Epidermal melanocyte (primary cell): ENCODE results near the gene FBXW8.

Experiments used
- DNase-seq: peaks from one replicate; pipeline ENCODE4 v3.0.0; 2011; ENCODE audit warnings: low spot score; ENCODE audit not compliant: insufficient read length

The FBXW8 gene, protein sequence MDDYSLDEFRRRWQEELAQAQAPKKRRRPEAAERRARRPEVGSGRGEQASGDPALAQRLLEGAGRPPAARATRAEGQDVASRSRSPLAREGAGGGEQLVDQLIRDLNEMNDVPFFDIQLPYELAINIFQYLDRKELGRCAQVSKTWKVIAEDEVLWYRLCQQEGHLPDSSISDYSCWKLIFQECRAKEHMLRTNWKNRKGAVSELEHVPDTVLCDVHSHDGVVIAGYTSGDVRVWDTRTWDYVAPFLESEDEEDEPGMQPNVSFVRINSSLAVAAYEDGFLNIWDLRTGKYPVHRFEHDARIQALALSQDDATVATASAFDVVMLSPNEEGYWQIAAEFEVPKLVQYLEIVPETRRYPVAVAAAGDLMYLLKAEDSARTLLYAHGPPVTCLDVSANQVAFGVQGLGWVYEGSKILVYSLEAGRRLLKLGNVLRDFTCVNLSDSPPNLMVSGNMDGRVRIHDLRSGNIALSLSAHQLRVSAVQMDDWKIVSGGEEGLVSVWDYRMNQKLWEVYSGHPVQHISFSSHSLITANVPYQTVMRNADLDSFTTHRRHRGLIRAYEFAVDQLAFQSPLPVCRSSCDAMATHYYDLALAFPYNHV

GRCh38 chr12:116910645-116911451 is at the start of gene FBXW8:
FBXW8 (plus strand) TSS chr12:116910950; CDS start chr12:116911038, 88 bp downstream.
- peak; percentile 82 for DNase-seq

GRCh38 chr12:116861320-116861719 is 49.4 kb upstream of the FBXW8 start:
- peak; percentile 49 for DNase-seq

DNA sequence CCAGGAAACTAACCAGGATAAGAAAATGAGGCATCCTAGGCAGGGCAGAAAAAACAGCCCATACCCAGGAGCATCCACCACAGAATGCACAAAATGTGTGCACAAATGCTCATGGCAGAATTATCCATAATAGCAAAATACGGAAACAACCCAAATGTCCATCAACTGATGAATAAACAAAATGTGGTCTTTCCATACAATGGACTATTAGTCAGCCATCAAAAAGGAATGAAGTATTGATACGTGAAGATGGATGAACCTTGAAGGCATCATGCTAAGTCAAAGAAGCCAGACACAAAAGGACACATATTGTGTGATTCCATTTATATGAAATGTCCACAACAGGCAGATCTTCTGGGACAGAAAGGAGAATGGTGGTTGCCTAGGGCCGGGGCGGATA is 48.6 kb upstream of the FBXW8 start:
- DNase-seq = no peak

GRCh38 chr12:116863275-116863767 is 47.4 kb upstream of the FBXW8 start:
- DNase-seq = no peak

GRCh38 chr12:116864371-116865160 is 46.2 kb upstream of the FBXW8 start:
- DNase-seq = no peak

- no peak for DNase-seq
Measured at GRCh38 chr12:116867523-116867922, 43.2 kb upstream of the FBXW8 start.

GRCh38 chr12:116870306-116870705 is 40.4 kb upstream of the FBXW8 start:
- DNase-seq = no peak

GRCh38 chr12:116874324-116874995 is 36.3 kb upstream of the FBXW8 start:
- DNase-seq = no peak

DNA sequence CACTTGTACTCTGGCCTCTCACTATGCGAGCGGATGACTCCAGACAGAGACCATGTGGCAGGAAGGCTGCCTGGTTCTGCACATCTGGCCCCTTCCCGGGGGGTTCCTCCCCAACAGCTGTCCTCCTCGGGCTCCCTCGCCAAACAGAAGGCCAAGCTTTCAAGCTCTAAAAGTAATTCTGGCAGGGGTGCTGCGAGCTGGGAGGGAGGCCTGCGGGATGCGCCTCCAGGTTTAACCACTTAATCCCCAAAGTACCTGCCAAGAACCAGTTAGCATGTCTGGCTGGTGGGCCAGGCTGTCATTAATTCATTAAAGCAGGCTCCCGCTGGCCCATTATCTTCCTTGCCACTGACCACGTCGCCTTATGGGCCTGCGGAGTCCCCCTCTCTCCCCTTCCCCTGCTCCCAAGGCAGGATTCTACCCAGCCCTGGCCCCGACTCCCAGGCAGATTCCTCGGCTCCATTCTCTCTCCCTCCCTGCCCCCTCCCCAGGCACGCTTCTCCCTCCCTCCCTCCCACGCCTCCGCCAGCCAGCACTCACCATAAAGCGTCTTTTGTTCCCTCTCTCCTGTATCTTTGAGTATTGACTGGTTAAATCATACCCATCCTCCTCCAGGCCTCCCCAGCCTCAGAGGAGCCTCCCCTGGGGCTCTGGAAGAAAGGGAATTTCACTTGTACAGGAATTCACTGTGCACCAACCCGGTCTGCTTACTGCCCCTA is 34.4 kb upstream of the FBXW8 start:
- peak; percentile 50 for DNase-seq

- no peak for DNase-seq
Measured at GRCh38 chr12:116878567-116879508, 31.9 kb upstream of the FBXW8 start.

GRCh38 chr12:116879509-116880212 is 31.1 kb upstream of the FBXW8 start:
- DNase-seq = no peak

DNA sequence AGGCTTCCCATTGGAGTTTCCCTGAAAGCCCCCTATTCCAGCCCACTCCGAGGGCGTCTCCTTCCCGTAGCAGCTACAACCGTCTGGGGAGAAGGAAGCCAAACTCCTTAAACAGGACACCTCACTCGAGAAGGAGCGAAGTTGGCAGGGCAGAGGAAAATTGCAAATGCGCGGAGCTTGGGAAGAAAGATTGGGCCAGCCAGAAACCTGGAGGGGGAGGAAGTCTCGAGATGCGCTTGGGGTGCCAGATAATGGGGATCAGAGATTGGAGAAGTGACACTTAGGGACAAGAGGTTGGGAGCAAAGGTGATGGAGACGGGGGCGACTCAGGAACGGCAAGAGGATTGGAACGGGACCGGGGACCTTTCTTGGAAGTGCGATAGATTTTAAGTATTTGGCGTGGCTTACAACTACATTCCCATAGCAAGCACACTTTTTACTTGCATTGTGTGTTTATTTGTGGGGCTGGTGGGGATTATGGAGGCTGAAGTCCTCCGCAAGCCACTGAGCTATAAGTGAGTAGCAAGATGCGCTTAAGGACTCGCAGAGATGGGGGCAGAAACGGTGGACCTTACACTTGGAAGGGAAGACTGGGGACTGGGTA is 30.4 kb upstream of the FBXW8 start:
- no peak for DNase-seq

GRCh38 chr12:116880817-116881324 is 29.9 kb upstream of the FBXW8 start:
- DNase-seq = no peak

DNA sequence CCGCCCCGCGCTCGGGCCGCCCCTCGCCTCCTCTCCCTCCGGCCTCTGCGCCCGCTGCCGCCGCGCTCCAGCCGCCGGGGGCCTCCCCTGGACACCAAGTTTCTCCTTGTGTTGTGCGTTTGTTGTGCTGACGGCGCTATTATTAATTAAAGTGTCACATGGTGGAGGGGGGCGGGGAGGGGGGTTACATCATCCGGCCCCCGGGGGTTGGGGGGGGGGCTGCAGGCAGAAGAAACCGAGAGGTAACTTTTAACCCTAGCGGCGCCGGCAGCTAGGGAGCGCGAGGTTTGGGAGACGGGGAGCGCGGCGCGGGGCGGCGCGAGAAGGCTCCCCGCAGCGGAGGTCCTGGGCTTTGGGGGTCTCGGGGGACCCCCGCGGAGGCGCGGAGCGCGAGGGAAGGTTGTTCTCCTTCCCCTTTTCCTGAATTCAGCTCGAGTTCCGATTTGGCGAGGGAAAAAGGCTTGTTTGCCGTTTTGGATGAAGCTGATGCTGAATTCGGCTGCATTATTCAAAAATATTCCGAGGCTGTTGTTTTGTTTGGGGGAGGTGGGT is 29.3 kb upstream of the FBXW8 start, which contains the start of gene HRK:
HRK (minus strand) TSS at position 117 of the 552 bp plus-strand sequence. CDS start 134 bp downstream, outside the sequence.
- no peak for DNase-seq

- DNase-seq = no peak
Measured at GRCh38 chr12:116881877-116882507, 28.8 kb upstream of the FBXW8 start.

GRCh38 chr12:116882742-116883141 is 28.0 kb upstream of the FBXW8 start:
- DNase-seq = peak; percentile 50

GRCh38 chr12:116884871-116885270 is 25.9 kb upstream of the FBXW8 start:
- DNase-seq = no peak
